GM23338 (cell line): Measurements from ENCODE around the gene RALGPS1. TPM values are rescaled to one million over a fixed set of nuclear protein-coding genes. Genes with fewer than 3 reads are reported as not detected.

ENCODE experiments used
- ATAC-seq: fragments of 200-7000 bp; cut with Tn5 transposase; 3 replicates; pipeline ENCODE4 v1.9.1; 2020
- DNase-seq: peaks from one replicate; pipeline ENCODE4 v3.0.0-alpha.2; 2015; ENCODE audit warnings: low spot score
- H2AFZ ChIP-seq: fragments of 200-600 bp; sonication (generic); 2 replicates; pipeline ENCODE4 v1.8.0; 2016; ENCODE audit warnings: antibody characterized with exemption, mild to moderate bottlenecking, moderate library complexity
- H3F3A ChIP-seq: fragments of 200-600 bp; sonication (generic); replicated peaks from 2 replicates; pipeline ENCODE4 v1.8.0; 2017; ENCODE audit warnings: antibody characterized with exemption, mixed run types, low read depth
- H3K27ac ChIP-seq: fragments of 200-600 bp; sonication (generic); 2 replicates; pipeline ENCODE4 v1.6.1; 2016; ENCODE audit warnings: low read depth
- H3K27me3 ChIP-seq: fragments of 200-600 bp; sonication (generic); 2 replicates; pipeline ENCODE4 v1.8.0; 2016; ENCODE audit warnings: mild to moderate bottlenecking, mixed run types, moderate library complexity; ENCODE audit not compliant: insufficient read depth
- H3K36me3 ChIP-seq: fragments of 200-600 bp; sonication (generic); 2 replicates; pipeline ENCODE4 v1.8.0; 2016; ENCODE audit warnings: mild to moderate bottlenecking; ENCODE audit not compliant: insufficient read depth
- H3K4me1 ChIP-seq: fragments of 200-600 bp; sonication (generic); 2 replicates; pipeline ENCODE4 v1.8.0; 2016; ENCODE audit warnings: mild to moderate bottlenecking, moderate library complexity; ENCODE audit not compliant: insufficient read depth
- H3K4me2 ChIP-seq: fragments of 200-600 bp; sonication (generic); 2 replicates; pipeline ENCODE4 v1.7.1; 2017; ENCODE audit warnings: mixed run types
- H3K4me3 ChIP-seq: fragments of 200-600 bp; sonication (generic); 2 replicates; pipeline ENCODE4 v1.6.1; 2016; ENCODE audit warnings: mixed run types
- H3K79me2 ChIP-seq: fragments of 200-600 bp; sonication (generic); replicated peaks from 2 replicates; pipeline ENCODE4 v1.8.0; 2017; ENCODE audit warnings: mild to moderate bottlenecking; ENCODE audit not compliant: insufficient read depth
- H3K9me2 ChIP-seq: fragments of 200-600 bp; sonication (generic); 2 replicates; pipeline ENCODE4 v1.8.0; 2017; ENCODE audit not compliant: insufficient read depth
- H4K20me1 ChIP-seq: fragments of 200-600 bp; sonication (generic); replicated peaks from 2 replicates; pipeline ENCODE4 v1.8.0; 2017; ENCODE audit warnings: mild to moderate bottlenecking; ENCODE audit not compliant: insufficient read depth
- H3K27ac Mint-ChIP-seq: 2 replicates; pipeline ENCODE4 v1.8.0; 2020; ENCODE audit warnings: inconsistent platforms, mild to moderate bottlenecking, moderate library complexity, mixed read lengths
- H3K27me3 Mint-ChIP-seq: 3 replicates; pipeline ENCODE4 v1.8.0; 2022; ENCODE audit warnings: low read depth, mild to moderate bottlenecking, moderate library complexity, mixed read lengths, inconsistent platforms; ENCODE audit not compliant: insufficient read depth, poor library complexity
- H3K36me3 Mint-ChIP-seq: 3 replicates; pipeline ENCODE4 v1.8.0; 2021; ENCODE audit warnings: low read depth, mild to moderate bottlenecking, inconsistent platforms, moderate library complexity, mixed read lengths
- H3K4me1 Mint-ChIP-seq: 3 replicates; pipeline ENCODE4 v1.8.0; 2020; ENCODE audit warnings: mild to moderate bottlenecking, inconsistent platforms, mixed read lengths
- H3K4me3 Mint-ChIP-seq: 3 replicates; pipeline ENCODE4 v1.8.0; 2021; ENCODE audit warnings: moderate library complexity, mild to moderate bottlenecking, inconsistent platforms, mixed read lengths
- H3K9me3 Mint-ChIP-seq: 3 replicates; pipeline ENCODE4 v1.8.0; 2020; ENCODE audit warnings: moderate library complexity, mild to moderate bottlenecking, inconsistent platforms, mixed read lengths
- CREB1 ChIP-seq: fragments of 250-450 bp; sonication (Bioruptor Pico); IDR thresholded peaks from 2 replicates; pipeline ENCODE4 v1.5.0; 2020; ENCODE audit warnings: low read depth, mild to moderate bottlenecking, moderate library complexity
- ETS1 ChIP-seq: IDR thresholded peaks from 2 replicates; pipeline ENCODE4 v1.6.1; 2016; ENCODE audit warnings: antibody characterized with exemption
- NANOG ChIP-seq: IDR thresholded peaks from 2 replicates; pipeline ENCODE4 v1.6.1; 2016; ENCODE audit warnings: antibody characterized with exemption, borderline replicate concordance
- POLR2AphosphoS5 ChIP-seq: IDR thresholded peaks from 2 replicates; pipeline ENCODE4 v1.6.1; 2016; ENCODE audit warnings: antibody characterized with exemption, low read depth
- STAT1 ChIP-seq: IDR thresholded peaks from one replicate; pipeline ENCODE4 v1.6.1; 2016; ENCODE audit warnings: antibody characterized with exemption; ENCODE audit not compliant: unreplicated experiment
- ZNF462 ChIP-seq: fragments of 250-450 bp; sonication (Bioruptor Pico); IDR thresholded peaks from 2 replicates; pipeline ENCODE4 v1.5.0; 2020; ENCODE audit warnings: mild to moderate bottlenecking, moderate library complexity
- polyA plus RNA-seq: library from polyadenylated mRNA; unstranded; fragments of >200 nt; fragmentation: Nextera tagmentation; extraction: Ambion mirVana; gene quantifications from 2 replicates; pipeline ENCODE4 v1.2.1, GENCODE V29; 2016
- total RNA-seq: library from RNA; depleted of rRNA; stranded (reverse); fragments of >200 nt; shearing (Covaris generic); gene quantifications from 2 replicates; pipeline ENCODE4 v1.2.3, GENCODE V29; 2014
- TF ChIP-seq, protein P1 (sequence below): IDR thresholded peaks from one replicate; pipeline ENCODE4 v1.6.1; 2018; ENCODE audit warnings: antibody characterized with exemption; ENCODE audit not compliant: unreplicated experiment
- TF ChIP-seq, protein P2 (sequence below), 2 experiments: fragments of 200-600 bp in 1 of 2; sonication (generic) in 1 of 2; conservative IDR thresholded peaks; 2 replicates each; pipeline versions ENCODE4 v1.5.1 to v1.6.1; 2016 to 2017; ENCODE audit warnings: antibody characterized with exemption in 2 of 2, low read depth in 2 of 2, mild to moderate bottlenecking in 2 of 2, moderate library complexity in 1 of 2

RALGPS1 gene
- total and polyA plus RNA-seq, 2 experiments from 2014 or later, result 18.2 to 57.1 TPM

GRCh38 chr9:127053057-127053821, 138.7 kb downstream of the RALGPS1 start (continued):
- no peak for TF ChIP-seq ETS1

DNA sequence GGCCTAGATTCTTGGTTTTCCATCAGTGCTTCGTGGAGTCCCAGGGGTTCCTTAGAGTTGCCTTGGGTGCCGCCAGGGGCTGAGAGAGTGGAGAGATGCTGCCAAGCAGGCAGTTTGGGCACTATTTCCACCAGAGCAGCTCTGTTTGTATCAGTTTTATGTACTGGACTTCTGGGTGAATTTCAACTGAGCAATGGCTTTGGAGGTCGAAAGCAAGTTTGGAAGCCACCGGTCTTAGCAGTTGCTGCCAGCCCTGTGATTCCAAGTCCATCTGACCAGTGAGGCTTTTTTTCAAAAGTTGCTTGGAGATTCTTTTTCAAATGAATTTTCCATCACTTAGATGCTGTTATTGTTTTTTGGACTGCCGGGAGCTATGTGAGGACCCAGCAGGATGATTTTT, 139.4 kb downstream of the RALGPS1 start:
- H4K20me1 ChIP-seq, result 0 out of 2 replicates have a peak, but pooled peaks cover 4% of the 10 kb centered on the region
- Mint-ChIP-seq H3K9me3 (no peaks in the 10 kb centered on the region), H3K27me3 (peaks cover 6% of the 10 kb centered on the region), H3K27ac (no peak overlapping the region), H3K36me3 (no peaks in the 10 kb centered on the region; the same call in 2 of the 3 replicates), H3K4me3 (no peak overlapping the region), H3K4me1 (peaks cover 9% of the 10 kb centered on the region)
- H3K4me2 ChIP-seq, result no peak overlapping the region
- TF ChIP-seq ZNF462 (CRISPR knock-in tag) (no peak), ETS1 (no peak), POLR2AphosphoS5 (no peak), STAT1 (no peak), NANOG (no peak), CREB1 (CRISPR knock-in tag) (no peak)
- TF ChIP-seq, protein P1, sequence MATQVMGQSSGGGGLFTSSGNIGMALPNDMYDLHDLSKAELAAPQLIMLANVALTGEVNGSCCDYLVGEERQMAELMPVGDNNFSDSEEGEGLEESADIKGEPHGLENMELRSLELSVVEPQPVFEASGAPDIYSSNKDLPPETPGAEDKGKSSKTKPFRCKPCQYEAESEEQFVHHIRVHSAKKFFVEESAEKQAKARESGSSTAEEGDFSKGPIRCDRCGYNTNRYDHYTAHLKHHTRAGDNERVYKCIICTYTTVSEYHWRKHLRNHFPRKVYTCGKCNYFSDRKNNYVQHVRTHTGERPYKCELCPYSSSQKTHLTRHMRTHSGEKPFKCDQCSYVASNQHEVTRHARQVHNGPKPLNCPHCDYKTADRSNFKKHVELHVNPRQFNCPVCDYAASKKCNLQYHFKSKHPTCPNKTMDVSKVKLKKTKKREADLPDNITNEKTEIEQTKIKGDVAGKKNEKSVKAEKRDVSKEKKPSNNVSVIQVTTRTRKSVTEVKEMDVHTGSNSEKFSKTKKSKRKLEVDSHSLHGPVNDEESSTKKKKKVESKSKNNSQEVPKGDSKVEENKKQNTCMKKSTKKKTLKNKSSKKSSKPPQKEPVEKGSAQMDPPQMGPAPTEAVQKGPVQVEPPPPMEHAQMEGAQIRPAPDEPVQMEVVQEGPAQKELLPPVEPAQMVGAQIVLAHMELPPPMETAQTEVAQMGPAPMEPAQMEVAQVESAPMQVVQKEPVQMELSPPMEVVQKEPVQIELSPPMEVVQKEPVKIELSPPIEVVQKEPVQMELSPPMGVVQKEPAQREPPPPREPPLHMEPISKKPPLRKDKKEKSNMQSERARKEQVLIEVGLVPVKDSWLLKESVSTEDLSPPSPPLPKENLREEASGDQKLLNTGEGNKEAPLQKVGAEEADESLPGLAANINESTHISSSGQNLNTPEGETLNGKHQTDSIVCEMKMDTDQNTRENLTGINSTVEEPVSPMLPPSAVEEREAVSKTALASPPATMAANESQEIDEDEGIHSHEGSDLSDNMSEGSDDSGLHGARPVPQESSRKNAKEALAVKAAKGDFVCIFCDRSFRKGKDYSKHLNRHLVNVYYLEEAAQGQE, result no peak
- TF ChIP-seq, protein P2, sequence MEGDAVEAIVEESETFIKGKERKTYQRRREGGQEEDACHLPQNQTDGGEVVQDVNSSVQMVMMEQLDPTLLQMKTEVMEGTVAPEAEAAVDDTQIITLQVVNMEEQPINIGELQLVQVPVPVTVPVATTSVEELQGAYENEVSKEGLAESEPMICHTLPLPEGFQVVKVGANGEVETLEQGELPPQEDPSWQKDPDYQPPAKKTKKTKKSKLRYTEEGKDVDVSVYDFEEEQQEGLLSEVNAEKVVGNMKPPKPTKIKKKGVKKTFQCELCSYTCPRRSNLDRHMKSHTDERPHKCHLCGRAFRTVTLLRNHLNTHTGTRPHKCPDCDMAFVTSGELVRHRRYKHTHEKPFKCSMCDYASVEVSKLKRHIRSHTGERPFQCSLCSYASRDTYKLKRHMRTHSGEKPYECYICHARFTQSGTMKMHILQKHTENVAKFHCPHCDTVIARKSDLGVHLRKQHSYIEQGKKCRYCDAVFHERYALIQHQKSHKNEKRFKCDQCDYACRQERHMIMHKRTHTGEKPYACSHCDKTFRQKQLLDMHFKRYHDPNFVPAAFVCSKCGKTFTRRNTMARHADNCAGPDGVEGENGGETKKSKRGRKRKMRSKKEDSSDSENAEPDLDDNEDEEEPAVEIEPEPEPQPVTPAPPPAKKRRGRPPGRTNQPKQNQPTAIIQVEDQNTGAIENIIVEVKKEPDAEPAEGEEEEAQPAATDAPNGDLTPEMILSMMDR (conservative IDR thresholded peaks at IDR 0.05; ENCODE audit: low read depth in 2 of 2), result no peak
- H3K79me2 ChIP-seq, result no peaks in the 10 kb centered on the region
- H3K27me3 ChIP-seq, result no peaks in the 10 kb centered on the region
- H3K36me3 ChIP-seq, result no peaks in the 10 kb centered on the region
- ATAC-seq, result no peak
- H2AFZ ChIP-seq, result no peak overlapping the region
- no peak overlapping the region for H3K4me3 ChIP-seq
- no peaks in the 10 kb centered on the region for H3K4me1 ChIP-seq
- no peak for DNase-seq
- H3F3A ChIP-seq, result no peaks in the 10 kb centered on the region
- no peak overlapping the region for H3K27ac ChIP-seq
- H3K9me2 ChIP-seq, result no peaks in the 10 kb centered on the region
